HG03442 (cell line): ENCODE results near the gene GOLM1.

Source experiments
- ATAC-seq: cut with Tn5 transposase; IDR thresholded peaks from one replicate; pipeline ENCODE4 v1.9.1; 2021; ENCODE audit warnings: mild to moderate bottlenecking, moderate library complexity; ENCODE audit not compliant: unreplicated experiment

GOLM1 gene

DNA sequence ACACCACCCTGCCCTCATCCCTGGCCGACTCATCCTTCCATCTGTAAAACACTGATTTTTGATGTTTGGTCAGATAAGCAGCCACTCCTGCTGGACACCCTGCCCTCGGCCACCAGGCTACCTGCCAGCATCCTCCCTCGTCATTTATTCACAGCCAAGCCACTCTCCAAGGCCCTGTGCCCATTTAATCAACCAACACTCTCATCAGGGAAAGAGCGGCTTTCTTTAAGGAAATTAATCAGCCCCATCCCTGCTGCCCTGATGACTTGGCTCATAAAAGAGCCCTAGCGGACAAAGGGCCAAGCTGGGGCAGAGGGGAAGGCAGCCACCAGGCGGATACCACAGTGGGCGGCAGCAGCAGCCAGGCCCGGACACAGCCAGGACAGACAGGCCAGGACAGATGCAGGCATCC lies 52.4 kb downstream of the GOLM1 start:
- no peak for ATAC-seq

- no peak for ATAC-seq
These were observed 53.2 kb downstream of the GOLM1 start for GRCh38 chr9:86046071-86046636.

DNA sequence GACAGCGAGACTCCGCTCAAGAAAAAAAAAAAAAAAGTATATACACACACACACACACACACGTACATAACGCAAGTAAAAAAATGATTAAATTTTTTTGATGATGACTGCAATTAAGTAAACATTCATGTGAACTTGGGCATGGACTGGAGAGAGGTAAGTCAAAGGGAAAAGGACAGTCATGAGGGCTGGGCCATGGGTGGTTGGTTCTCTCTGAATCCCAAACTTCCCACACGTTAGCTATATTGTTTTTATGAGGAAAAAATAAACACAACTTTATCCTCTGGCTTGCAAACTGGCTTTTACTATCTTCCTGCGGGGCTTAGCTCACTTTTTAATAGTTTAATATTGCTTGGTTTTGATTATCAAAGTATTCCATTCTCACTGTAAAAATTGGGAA lies 53.7 kb downstream of the GOLM1 start:
- no peak for ATAC-seq

GRCh38 chr9:86043999-86044398 lies 55.4 kb downstream of the GOLM1 start:
- no peak for ATAC-seq

DNA sequence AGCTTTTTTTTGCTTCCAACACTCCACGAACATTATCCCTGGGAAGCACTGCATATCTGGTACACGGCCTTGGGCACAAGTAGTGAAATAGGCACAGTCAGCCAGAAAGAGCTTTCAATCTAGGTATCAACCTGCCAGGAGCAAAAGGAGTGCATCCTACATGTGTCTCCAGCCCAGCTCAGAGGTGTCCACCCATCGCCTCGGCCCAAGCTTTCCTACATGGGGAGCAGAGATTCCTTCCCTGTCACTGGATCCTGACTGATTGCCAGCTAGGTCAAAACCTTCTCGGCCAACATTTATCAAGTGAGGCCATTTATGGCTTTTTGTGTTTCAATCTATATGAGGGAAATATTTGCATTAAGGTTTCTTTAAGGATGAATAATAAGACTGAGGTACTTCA lies 55.8 kb downstream of the GOLM1 start:
- ATAC-seq: no peak

- no peak for ATAC-seq
These were observed 57.0 kb downstream of the GOLM1 start for GRCh38 chr9:86042199-86042978.

- ATAC-seq: no peak
These were observed 58.0 kb downstream of the GOLM1 start for GRCh38 chr9:86041311-86041741.

DNA sequence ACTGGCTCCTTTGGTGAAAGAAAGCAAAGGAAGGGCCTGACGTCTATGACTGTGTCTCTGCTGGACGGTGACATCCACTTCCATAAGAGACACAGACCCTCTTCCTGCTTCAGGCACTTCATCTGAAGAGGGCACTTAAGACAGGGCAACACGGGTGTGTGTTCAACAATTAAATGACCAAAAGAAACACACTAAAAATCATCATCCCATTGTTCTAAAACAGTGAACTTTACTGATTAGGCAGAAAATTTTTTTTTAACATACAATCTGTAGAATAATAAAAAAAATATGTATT lies 58.5 kb downstream of the GOLM1 start:
- ATAC-seq: no peak

- ATAC-seq: no peak
These were observed 59.1 kb downstream of the GOLM1 start for GRCh38 chr9:86039991-86040860.

DNA sequence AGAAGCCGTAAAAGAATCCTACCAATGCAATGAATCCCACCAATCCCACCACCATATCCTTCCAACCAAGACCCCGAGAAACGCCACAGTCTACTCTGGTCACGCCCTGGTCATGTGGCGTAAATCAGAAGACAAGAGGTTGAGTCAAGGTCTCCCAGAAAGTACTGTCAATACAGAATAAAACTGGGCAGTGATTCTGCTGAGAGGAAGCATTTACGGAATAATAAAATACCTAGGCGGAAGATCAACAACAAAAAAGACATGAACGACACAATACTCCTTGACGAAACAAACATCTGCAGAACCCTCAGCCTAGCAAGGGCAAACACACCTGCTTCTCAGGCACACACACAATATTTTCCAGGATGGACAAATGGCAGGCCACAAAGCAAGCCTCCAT lies 62.8 kb downstream of the GOLM1 start:
- ATAC-seq: no peak

- no peak for ATAC-seq
These were observed 63.4 kb downstream of the GOLM1 start for GRCh38 chr9:86035827-86036440.

DNA sequence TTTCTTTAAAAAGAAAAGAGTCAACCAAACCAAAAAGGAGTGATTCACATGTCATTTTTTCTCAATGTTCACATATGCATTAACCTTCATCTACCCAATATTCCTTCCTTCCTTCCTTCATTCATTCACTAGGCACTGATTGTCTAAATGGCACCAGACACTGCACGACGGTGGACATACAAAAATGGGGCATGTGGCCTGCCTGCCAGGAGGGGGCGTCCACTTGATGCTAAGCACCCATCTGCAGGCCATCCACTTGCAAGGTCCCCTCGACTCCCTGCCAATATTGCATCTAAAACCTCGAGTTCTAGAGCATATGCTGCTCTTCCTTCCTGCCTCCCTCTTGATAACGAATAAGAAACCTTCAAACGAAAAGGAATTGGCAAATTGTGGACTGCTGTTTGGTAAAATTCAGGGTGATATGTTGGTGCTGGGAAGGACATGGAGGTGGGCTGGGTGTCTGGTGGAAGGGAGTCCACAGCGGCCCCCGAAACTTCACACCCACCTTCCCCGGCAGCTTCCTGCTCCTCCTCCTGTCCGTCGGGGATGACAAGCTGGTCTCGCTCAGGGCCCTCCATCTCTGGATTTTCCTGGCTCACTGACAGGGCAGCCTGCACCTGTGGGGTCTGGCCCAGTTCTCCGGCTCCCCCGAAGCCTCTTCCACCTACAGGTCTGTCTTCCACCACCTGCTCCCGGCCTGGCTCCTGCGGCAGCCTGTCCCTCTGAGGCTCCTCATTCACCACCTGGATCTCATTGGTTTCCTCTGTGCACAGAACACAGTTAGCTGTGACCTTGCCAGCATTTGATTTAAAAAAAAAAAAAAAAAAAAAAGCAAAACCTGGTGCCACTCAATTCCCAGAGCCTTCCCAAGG lies 64.3 kb downstream of the GOLM1 start:
- no peak for ATAC-seq

DNA sequence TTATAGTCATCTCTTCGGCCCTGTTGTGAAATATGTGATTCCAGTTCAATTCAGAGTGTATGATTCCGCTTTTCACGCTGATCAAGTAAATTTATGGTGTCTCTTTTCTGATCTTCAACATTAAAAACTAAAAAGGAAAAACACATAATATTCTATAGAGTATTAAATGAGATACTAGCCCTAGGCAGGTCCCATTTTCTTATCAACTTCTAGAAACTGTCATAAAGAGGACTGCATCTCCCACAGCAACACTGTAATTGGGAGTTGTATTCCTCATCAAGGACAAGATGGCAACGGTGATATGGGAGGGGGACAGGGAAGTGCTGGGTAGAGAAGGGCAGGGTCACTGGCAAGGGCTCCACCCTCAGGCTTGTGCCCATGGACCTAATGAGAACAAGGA lies 71.6 kb downstream of the GOLM1 start:
- ATAC-seq: no peak

DNA sequence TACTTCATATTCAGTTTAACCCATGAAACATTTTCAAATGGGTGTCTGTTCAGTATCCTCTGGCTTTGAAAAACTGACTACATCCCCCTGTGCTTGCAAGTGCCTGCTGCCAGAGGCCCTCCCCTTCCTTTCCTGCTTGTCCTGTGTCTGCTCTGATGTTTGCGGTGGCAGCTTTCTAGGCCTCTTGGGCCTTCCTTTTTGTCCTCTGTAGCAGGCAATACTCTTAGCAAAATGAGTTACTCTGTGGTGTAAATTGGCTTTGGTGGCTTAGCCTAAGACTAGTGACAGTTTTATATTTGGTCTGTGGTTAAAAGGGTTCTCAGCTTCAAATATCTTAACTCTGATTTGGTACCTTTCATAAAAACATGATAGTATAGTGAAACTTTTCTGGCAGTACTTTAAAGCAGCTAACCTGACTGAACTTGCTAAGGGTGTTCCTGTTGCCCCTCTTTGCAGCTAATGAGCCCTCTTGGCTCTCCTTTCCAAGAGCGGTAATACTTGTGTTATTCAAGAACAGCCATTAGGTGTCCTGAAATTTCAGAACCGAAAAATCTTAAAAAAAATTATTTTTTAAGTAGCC lies 76.6 kb downstream of the GOLM1 start:
- no peak for ATAC-seq

GRCh38 chr9:86021166-86021565 lies 78.2 kb downstream of the GOLM1 start:
- ATAC-seq: no peak

GRCh38 chr9:86020731-86021130 lies 78.6 kb downstream of the GOLM1 start:
- no peak for ATAC-seq

DNA sequence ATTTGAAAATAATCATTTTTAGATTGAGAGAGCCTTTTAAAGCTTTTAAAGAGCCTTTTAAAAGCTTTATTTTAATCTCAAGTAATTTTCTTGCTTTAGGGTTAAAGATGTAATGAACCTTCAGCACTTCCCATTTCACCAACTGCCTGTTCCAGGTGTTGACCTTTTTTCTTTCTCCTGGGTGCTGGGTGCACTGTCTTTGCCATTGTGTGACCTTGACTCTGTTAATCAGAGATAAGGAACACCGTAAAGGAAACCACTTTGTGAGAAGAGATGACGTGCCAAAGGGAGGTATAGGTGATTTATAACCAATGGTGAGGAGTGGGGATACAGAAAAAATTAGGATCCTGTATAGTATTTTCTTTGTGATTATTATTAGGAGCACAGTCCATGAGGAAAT lies 90.2 kb downstream of the GOLM1 start:
- ATAC-seq: no peak

DNA sequence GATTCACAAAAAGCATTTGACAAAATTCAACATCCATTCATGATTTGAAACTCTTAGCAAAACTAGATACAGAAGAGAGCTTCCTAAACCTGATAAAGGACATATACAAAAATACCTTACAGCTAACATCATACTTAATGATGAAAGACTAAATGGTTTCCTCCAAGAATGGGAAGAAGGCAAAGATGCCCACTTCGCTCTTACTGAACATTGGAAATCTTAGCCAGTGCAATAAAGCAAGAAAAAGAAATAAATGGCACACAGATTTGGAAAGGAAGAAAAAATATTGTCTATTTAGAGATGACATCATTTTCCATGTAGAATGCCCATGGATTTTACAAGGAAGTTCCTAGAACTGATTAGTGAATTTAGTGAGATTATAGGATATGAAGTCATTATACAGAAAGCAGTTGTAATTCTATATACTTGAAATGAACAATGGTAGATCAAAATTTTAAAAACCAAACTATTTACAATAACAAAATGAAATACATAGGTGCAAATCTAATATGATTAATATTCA lies 94.0 kb downstream of the GOLM1 start:
- ATAC-seq: no peak

GRCh38 chr9:85995599-85995998 lies 103.8 kb downstream of the GOLM1 start:
- no peak for ATAC-seq

DNA sequence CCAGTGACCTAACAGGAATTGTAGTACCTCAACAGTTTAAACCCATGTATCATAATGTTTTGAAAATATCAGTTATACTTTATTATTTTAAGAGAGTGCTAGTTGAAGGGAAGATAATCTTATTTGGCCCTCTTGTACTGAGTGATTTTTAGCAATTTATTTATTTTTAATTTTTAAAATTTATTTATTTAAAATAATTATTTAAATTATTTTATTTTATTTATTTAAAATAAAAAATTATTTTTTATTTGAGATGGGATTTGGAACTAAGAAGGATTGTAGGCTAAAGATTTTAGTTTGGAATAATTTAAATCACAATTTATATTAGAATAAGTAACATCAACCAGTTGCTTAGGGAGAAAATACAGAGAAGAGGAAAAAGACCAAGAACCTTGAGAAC lies 104.3 kb downstream of the GOLM1 start:
- no peak for ATAC-seq
